HepG2 (cell line): Measurements from ENCODE around the gene SPRR4. TPM values are rescaled to one million over a fixed set of nuclear protein-coding genes. Genes with fewer than 3 reads are reported as not detected.

Experiments used
- ATAC-seq: fragments of 200-7000 bp; cut with Tn5 transposase; 3 replicates; pipeline ENCODE4 v1.9.1; 2020; ENCODE audit warnings: mild to moderate bottlenecking, moderate library complexity
- BruUV-seq: library from RNA; stranded (reverse); fragments of 400-500 nt; replicated peaks from 2 replicates; lab custom pipeline; 2021; lab: Mats Ljungman, UMichigan
- CTCF ChIA-PET: fragments of 300-600 bp; formaldehyde crosslinking; extraction: SDS; loops from one replicate; lab custom pipeline; 2021; ENCODE audit warnings: low total read pairs, inconsistent platforms, low intra/inter-chr PET ratio; lab: Yijun Ruan, JAX
- POLR2A ChIA-PET: fragments of 350-600 bp; sonication (Branson Sonifier 250); formaldehyde crosslinking; loops from one replicate; lab custom pipeline; 2020; ENCODE audit warnings: antibody characterized with exemption, inconsistent platforms; lab: Yijun Ruan, JAX
- DNase-seq: peaks from one replicate; pipeline ENCODE4 v3.0.0-alpha.2; 2015; ENCODE audit warnings: low spot score
- FAIRE-seq: peaks from 3 replicates; lab custom pipeline; 2011; peaks lifted over from hg19 to GRCh38; lab: Jason Lieb, UNC
- H2AFZ ChIP-seq: one replicate; pipeline ENCODE4 v1.6.1; 2011; ENCODE audit warnings: low read length, inconsistent platforms
- H3K27ac ChIP-seq: fragments of 300-600 bp; 3 replicates; pipeline ENCODE4 v1.8.0; 2011; ENCODE audit warnings: mixed run types, mild to moderate bottlenecking, mixed read lengths, low read length, inconsistent platforms; ENCODE audit not compliant: insufficient read depth; ENCODE audit errors: extremely low read length
- H3K27me3 ChIP-seq, 2 experiments: fragments of 200-600 bp in 1 of 2; 2 replicates in 1 of 2; 3 replicates in 1 of 2; pipeline versions ENCODE4 v1.6.0 to v1.8.0; 2011; ENCODE audit warnings: low read length in 2 of 2, mild to moderate bottlenecking in 2 of 2, moderate library complexity in 2 of 2, inconsistent platforms in 1 of 2; ENCODE audit not compliant: insufficient read depth in 2 of 2, control insufficient read depth in 1 of 2
- H3K36me3 ChIP-seq, 2 experiments: fragments of 200-600 bp in 1 of 2; replicated peaks in 1 of 2; 2 replicates in 1 of 2; 3 replicates in 1 of 2; pipeline versions ENCODE4 v1.5.1 to v1.8.0; 2011; ENCODE audit warnings: low read length in 2 of 2, inconsistent platforms in 1 of 2; ENCODE audit not compliant: insufficient read depth in 2 of 2, control insufficient read depth in 1 of 2
- H3K4me1 ChIP-seq: 2 replicates; pipeline ENCODE4 v1.5.1; 2012; ENCODE audit warnings: low read length, inconsistent platforms; ENCODE audit not compliant: insufficient read depth
- H3K4me2 ChIP-seq: 2 replicates; pipeline ENCODE4 v1.6.0; 2011; ENCODE audit warnings: low read depth, low read length, inconsistent platforms
- H3K4me3 ChIP-seq, 3 experiments: fragments of 200-600 bp in 1 of 3; sonication (generic), shearing (Covaris generic) in 1 of 3; replicated peaks in 1 of 3; 2 replicates each; pipeline ENCODE4 v1.5.1; 2011 to 2016; ENCODE audit warnings: low read length in 3 of 3, inconsistent platforms in 2 of 3, low read depth in 2 of 3, mild to moderate bottlenecking in 2 of 3, control low read depth in 1 of 3, mixed read lengths in 1 of 3; ENCODE audit not compliant: insufficient read depth in 1 of 3
- H3K79me2 ChIP-seq: one replicate; pipeline ENCODE4 v1.6.1; 2011; ENCODE audit warnings: low read length, inconsistent platforms; ENCODE audit not compliant: insufficient read depth
- H3K9ac ChIP-seq: 2 replicates; pipeline ENCODE4 v1.6.0; 2011; ENCODE audit warnings: mild to moderate bottlenecking, low read depth, low read length, inconsistent platforms; ENCODE audit not compliant: insufficient read depth
- H3K9me3 ChIP-seq: 2 replicates; pipeline ENCODE4 v1.5.1; 2012; ENCODE audit warnings: mild to moderate bottlenecking, low read length
- H4K20me1 ChIP-seq: 2 replicates; pipeline ENCODE4 v1.6.0; 2011; ENCODE audit warnings: inconsistent platforms, mild to moderate bottlenecking, low read length, moderate library complexity; ENCODE audit not compliant: insufficient read depth
- CENPT ChIP-seq: sonication (generic); formaldehyde crosslinking; IDR thresholded peaks from 2 replicates; pipeline ENCODE4 v1.8.0; 2022; ENCODE audit warnings: low read depth, mild to moderate bottlenecking, moderate library complexity, missing genetic modification reagents
- MAF1 ChIP-seq: sonication (generic); formaldehyde crosslinking; IDR thresholded peaks from 2 replicates; pipeline ENCODE4 v1.5.0; 2020; ENCODE audit warnings: missing genetic modification reagents, borderline replicate concordance
- NFE2L2 ChIP-seq: fragments of 150-350 bp; IDR thresholded peaks from 2 replicates; pipeline ENCODE4 v1.6.1; 2014; ENCODE audit warnings: low read length
- NRL ChIP-seq: sonication (generic); formaldehyde crosslinking; IDR thresholded peaks from 2 replicates; pipeline ENCODE4 v1.5.0; 2020; ENCODE audit warnings: missing genetic modification reagents, mild to moderate bottlenecking, moderate library complexity, borderline replicate concordance
- POLR2G ChIP-seq: fragments of 200-400 bp; formaldehyde crosslinking; IDR thresholded peaks from 2 replicates; pipeline ENCODE4 v1.6.1; 2018; ENCODE audit warnings: mild to moderate bottlenecking, low read depth, low read length, moderate library complexity
- ZBTB21 ChIP-seq: sonication (generic); formaldehyde crosslinking; IDR thresholded peaks from 2 replicates; pipeline ENCODE4 v1.4.0; 2020; ENCODE audit warnings: missing genetic modification reagents
- ZBTB38 ChIP-seq: sonication (generic); formaldehyde crosslinking; IDR thresholded peaks from 2 replicates; pipeline ENCODE4 v1.5.1; 2020; ENCODE audit warnings: mild to moderate bottlenecking, missing genetic modification reagents
- ZFY ChIP-seq: sonication (generic); formaldehyde crosslinking; IDR thresholded peaks from 2 replicates; pipeline ENCODE4 v1.4.0; 2020; ENCODE audit warnings: missing genetic modification reagents
- ZKSCAN8 ChIP-seq: IDR thresholded peaks from 2 replicates; pipeline ENCODE4 v1.6.1; 2016; ENCODE audit warnings: borderline replicate concordance, missing genetic modification reagents, missing compliant biosample characterization
- ZNF263 ChIP-seq: sonication (generic); formaldehyde crosslinking; IDR thresholded peaks from 2 replicates; pipeline ENCODE4 v1.4.0; 2020; ENCODE audit warnings: missing genetic modification reagents
- ZNF296 ChIP-seq: sonication (generic); formaldehyde crosslinking; conservative IDR thresholded peaks from 2 replicates; pipeline ENCODE4 v1.5.0; 2020; ENCODE audit warnings: mild to moderate bottlenecking, missing genetic modification reagents
- ZNF33A ChIP-seq: sonication (generic); formaldehyde crosslinking; IDR thresholded peaks from 2 replicates; pipeline ENCODE4 v1.5.1; 2020; ENCODE audit warnings: missing genetic modification reagents, mild to moderate bottlenecking, moderate library complexity, borderline replicate concordance
- ZNF570 ChIP-seq: sonication (generic); formaldehyde crosslinking; IDR thresholded peaks from 2 replicates; pipeline ENCODE4 v1.4.0; 2020; ENCODE audit warnings: mild to moderate bottlenecking, missing genetic modification reagents, borderline replicate concordance
- ZNF629 ChIP-seq: sonication (generic); formaldehyde crosslinking; conservative IDR thresholded peaks from 2 replicates; pipeline ENCODE4 v1.5.0; 2020; ENCODE audit warnings: missing genetic modification reagents
- ZNF644 ChIP-seq: IDR thresholded peaks from 2 replicates; pipeline ENCODE4 v1.6.1; 2016; ENCODE audit warnings: low read depth
- ZSCAN30 ChIP-seq: sonication (generic); formaldehyde crosslinking; IDR thresholded peaks from 2 replicates; pipeline ENCODE4 v1.5.0; 2020; ENCODE audit warnings: mild to moderate bottlenecking, missing genetic modification reagents
- WGBS: methylation state at CpG from one replicate; pipeline ENCODE4 v1.1.6; 2017; ENCODE audit warnings: low lambda C conversion rate; 5-methylcytosine and 5-hydroxymethylcytosine counted together
- in situ Hi-C: cut with HindIII; loops from 2 replicates; pipeline ENCODE4 v1.10.0; 2017; ENCODE audit warnings: low pct_unique_long_range_greater_than_20kb; ENCODE audit not compliant: extremely low pct_ligation_motif_present
- intact Hi-C: fragments of 100-400 bp; cut with micrococcal nuclease; formaldehyde crosslinking; loops from one replicate; pipeline ENCODE4 v1.10.0; 2022; ENCODE audit not compliant: unreplicated experiment
- polyA plus RNA-seq, 8 experiments: library from polyadenylated mRNA; depleted of rRNA in 3 of 8; stranded (reverse) in 7 of 8; unstranded in 1 of 8; fragments of >200 nt; fragmentation: Illumina TruSeq in 4 of 8; extraction: Trizol in 4 of 8; gene quantifications; 2 replicates each; pipeline versions ENCODE4 v1.2.1 to v1.2.3, GENCODE V29; 2011 to 2016; ENCODE audit warnings: low read depth in 4 of 8, missing spikeins in 1 of 8, mixed read lengths in 1 of 8; ENCODE audit not compliant: insufficient read depth in 1 of 8
- total RNA-seq, 5 experiments: library from RNA; depleted of rRNA; stranded (reverse); fragments of >200 nt; fragmentation: Illumina TruSeq; extraction: Trizol; gene quantifications; 2 replicates each; pipeline ENCODE4 v1.2.3, GENCODE V29; 2016; ENCODE audit warnings: low read depth in 1 of 5
- TF ChIP-seq, protein P1 (sequence below): sonication (generic); formaldehyde crosslinking; IDR thresholded peaks from 2 replicates; pipeline ENCODE4 v1.4.0; 2020; ENCODE audit warnings: missing genetic modification reagents, borderline replicate concordance
- TF ChIP-seq, protein P2 (sequence below): sonication (generic); formaldehyde crosslinking; IDR thresholded peaks from 2 replicates; pipeline ENCODE4 v1.8.0; 2022; ENCODE audit warnings: missing genetic modification reagents, mild to moderate bottlenecking, inconsistent platforms, borderline replicate concordance

SPRR4 gene
- total and polyA plus RNA-seq, 2 of the 13 experiments (the other 11 are each of a cell fraction or from before 2014, with no cell fraction given), result not detected

DNA sequence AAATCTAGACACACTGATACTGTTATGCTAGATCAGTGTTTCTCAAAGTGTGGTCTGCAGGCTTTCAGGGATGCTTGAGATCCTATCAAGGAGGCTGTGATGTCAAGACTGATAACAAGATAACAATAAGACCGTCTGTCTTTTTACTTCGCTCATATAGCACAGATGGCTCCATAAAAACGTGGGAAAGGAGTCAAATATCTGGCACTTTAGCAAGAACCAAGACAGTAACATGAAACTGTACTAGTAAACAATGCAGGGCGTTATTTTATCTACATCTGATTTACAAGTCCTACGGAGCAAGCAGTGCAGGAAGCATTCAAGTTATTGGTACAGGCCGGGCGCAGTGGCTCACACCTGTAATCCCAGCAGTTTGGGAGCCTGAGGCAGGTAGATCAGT lies 27.5 kb downstream of the SPRR4 start:
- no peak for FAIRE-seq
- Histone ChIP-seq H3K27me3 (no peaks in the 10 kb centered on the region), H3K9ac (no peak overlapping the region), H3K4me1 (no peaks in the 10 kb centered on the region), H4K20me1 (no peaks in the 10 kb centered on the region), H3K4me2 (no peak overlapping the region), H3K79me2 (no peaks in the 10 kb centered on the region), H3K9me3 (no peaks in the 10 kb centered on the region), H3K36me3 (no peaks in the 10 kb centered on the region), H3K4me3 (no peak overlapping the region), H3K27ac (no peak overlapping the region), H2AFZ (no peak overlapping the region)
- BruUV-seq, result no TSS peak
- 17% methylated on average over 5 of the region's 7 CpGs for WGBS
- in situ Hi-C loops, result no loop called here
- no peak for ATAC-seq
- DNase-seq, result no peak
- ChIA-PET CTCF (no interaction called here), POLR2A (no interaction called here)
- TF ChIP-seq ZNF629 (CRISPR knock-in tag) (no peak), ZNF570 (CRISPR knock-in tag) (no peak), ZBTB38 (CRISPR knock-in tag) (no peak), ZNF263 (CRISPR knock-in tag) (no peak), ZFY (CRISPR knock-in tag) (no peak), ZSCAN30 (CRISPR knock-in tag) (no peak), ZBTB21 (no peak), MAF1 (CRISPR knock-in tag) (no peak), ZNF296 (CRISPR knock-in tag) (no peak), NFE2L2 (no peak), ZKSCAN8 (no peak), CENPT (CRISPR knock-in tag) (no peak), ZNF644 (CRISPR knock-in tag) (no peak), NRL (CRISPR knock-in tag) (no peak), ZNF33A (CRISPR knock-in tag) (no peak), POLR2G (no peak)
- TF ChIP-seq, protein P1, sequence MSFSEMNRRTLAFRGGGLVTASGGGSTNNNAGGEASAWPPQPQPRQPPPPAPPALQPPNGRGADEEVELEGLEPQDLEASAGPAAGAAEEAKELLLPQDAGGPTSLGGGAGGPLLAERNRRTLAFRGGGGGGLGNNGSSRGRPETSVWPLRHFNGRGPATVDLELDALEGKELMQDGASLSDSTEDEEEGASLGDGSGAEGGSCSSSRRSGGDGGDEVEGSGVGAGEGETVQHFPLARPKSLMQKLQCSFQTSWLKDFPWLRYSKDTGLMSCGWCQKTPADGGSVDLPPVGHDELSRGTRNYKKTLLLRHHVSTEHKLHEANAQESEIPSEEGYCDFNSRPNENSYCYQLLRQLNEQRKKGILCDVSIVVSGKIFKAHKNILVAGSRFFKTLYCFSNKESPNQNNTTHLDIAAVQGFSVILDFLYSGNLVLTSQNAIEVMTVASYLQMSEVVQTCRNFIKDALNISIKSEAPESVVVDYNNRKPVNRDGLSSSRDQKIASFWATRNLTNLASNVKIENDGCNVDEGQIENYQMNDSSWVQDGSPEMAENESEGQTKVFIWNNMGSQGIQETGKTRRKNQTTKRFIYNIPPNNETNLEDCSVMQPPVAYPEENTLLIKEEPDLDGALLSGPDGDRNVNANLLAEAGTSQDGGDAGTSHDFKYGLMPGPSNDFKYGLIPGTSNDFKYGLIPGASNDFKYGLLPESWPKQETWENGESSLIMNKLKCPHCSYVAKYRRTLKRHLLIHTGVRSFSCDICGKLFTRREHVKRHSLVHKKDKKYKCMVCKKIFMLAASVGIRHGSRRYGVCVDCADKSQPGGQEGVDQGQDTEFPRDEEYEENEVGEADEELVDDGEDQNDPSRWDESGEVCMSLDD (CRISPR knock-in tag), result no peak
- TF ChIP-seq, protein P2, sequence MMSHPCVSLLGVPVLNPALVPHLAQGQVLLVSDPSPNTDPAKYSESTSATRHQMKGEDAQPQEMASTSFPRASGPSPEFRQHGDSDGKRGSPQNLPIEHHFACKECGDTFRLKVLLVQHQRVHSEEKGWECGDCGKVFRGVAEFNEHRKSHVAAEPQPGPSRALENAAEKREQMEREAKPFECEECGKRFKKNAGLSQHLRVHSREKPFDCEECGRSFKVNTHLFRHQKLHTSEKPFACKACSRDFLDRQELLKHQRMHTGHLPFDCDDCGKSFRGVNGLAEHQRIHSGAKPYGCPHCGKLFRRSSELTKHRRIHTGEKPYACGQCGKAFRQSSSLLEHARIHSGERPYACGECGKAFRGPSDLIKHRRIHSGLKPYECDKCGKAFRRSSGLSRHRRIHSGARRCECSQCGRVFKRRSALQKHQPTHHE (CRISPR knock-in tag), result no peak
- intact Hi-C loops, result no loop called here
